Measurements from ENCODE around the gene USP40. TPM values are rescaled to one million over a fixed set of nuclear protein-coding genes. Genes with fewer than 3 reads are reported as not detected.
"Not testable (repeated sequence)": the region's sequence is repeated elsewhere in the genome, so short reads cannot be mapped to it uniquely, and the experiment has no call there.

The USP40 gene
- total RNA-seq, 4 donors from 2014 or later, result 10.9 to 29.2 (median 12.4) TPM

DNA sequence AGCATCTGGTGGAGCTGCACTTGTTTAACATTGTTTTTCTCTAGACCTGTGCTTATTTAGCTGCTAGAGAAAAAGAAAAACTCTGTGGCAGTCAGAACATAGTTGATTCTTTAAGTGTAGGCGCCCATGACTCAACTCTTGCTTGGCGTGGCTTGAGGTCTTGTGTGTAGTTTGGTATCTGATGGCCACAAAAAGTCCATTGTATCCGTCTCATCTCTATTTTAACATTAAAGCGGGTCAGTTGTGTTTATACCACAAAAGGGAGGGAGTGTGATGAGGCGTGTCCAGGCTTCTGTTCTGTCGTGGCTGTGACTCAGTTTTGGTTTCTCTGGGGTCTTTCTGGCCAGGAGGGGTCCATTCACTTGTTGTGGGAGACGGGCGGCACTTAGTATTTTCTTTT is 26.6 kb upstream of the USP40 start:
- no peaks in the 10 kb centered on the region for H3K4me1 ChIP-seq
- no peaks in the 10 kb centered on the region for H3K9me3 ChIP-seq
- no peaks in the 10 kb centered on the region for H3K27me3 ChIP-seq
- DNase-seq, result no peak
- H3K27ac ChIP-seq, result no peak overlapping the region
- H3K4me3 ChIP-seq, result no peak overlapping the region
- in situ Hi-C loops (cut with MboI; ENCODE audit: low sequenced_read_pairs in 4 of 4) (no loop called here), intact Hi-C loops (cut with DNase I; ENCODE audit: low total_unique reads) (no loop called here)
- H3K36me3 ChIP-seq, result no peaks in the 10 kb centered on the region
- TF ChIP-seq, protein P1, sequence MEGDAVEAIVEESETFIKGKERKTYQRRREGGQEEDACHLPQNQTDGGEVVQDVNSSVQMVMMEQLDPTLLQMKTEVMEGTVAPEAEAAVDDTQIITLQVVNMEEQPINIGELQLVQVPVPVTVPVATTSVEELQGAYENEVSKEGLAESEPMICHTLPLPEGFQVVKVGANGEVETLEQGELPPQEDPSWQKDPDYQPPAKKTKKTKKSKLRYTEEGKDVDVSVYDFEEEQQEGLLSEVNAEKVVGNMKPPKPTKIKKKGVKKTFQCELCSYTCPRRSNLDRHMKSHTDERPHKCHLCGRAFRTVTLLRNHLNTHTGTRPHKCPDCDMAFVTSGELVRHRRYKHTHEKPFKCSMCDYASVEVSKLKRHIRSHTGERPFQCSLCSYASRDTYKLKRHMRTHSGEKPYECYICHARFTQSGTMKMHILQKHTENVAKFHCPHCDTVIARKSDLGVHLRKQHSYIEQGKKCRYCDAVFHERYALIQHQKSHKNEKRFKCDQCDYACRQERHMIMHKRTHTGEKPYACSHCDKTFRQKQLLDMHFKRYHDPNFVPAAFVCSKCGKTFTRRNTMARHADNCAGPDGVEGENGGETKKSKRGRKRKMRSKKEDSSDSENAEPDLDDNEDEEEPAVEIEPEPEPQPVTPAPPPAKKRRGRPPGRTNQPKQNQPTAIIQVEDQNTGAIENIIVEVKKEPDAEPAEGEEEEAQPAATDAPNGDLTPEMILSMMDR (IDR thresholded peaks at IDR 0.05 in 4 of 5, conservative IDR thresholded peaks at IDR 0.05 in 1 of 5), result no peak
- no peak for TF ChIP-seq POLR2A (IDR thresholded peaks at IDR 0.05)
- no peak for ATAC-seq

DNA sequence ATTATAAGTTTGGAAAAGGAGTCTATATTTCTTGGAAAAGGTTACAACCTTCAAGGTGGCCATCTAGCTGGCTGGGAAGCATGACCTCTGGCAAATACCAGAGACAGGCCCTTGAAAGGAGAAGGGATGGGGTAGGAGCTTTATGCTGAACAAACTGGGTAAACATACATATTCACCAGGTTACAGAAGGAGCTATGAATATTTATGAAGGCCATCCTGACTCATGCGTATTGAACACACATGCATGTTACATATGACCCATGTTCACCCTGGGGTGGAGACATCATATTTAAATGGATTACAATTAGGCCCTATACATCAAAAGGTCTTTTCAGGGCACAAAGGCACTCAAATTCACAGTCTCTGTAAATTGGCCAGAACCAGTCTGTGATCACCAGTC is 26.1 kb upstream of the USP40 start:
- H3K4me3 ChIP-seq; H3K36me3 ChIP-seq; H3K9me3 ChIP-seq; intact Hi-C loops (cut with DNase I; ENCODE audit: low total_unique reads); H3K27ac ChIP-seq; DNase-seq; H3K4me1 ChIP-seq; ATAC-seq; H3K27me3 ChIP-seq; in situ Hi-C loops (cut with MboI; ENCODE audit: low sequenced_read_pairs in 4 of 4): not testable (repeated sequence)

DNA sequence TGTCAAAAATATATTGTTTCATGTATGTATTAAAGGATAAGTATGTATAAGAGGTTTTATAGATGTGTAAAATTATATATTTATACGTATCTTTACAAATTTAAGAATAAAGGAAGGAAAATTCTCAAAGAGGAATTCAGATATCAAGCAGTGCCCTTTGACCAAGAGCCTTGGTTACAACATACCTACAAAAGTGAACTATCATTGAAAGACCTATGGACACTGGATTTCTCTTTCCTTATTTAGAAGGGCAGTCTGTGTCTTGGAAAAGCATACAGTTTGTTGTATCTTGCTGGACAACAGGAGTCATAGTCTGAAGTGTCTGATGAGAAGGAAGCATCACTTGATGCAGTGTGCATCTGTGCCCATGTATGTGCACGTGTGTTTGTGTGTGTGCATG is 21.8 kb upstream of the USP40 start:
- ATAC-seq (no peak), DNase-seq (no peak)
- Histone ChIP-seq H3K4me1 (no peaks in the 10 kb centered on the region), H3K4me3 (no peak overlapping the region), H3K36me3 (no peaks in the 10 kb centered on the region), H3K9me3 (no peaks in the 10 kb centered on the region), H3K27me3 (no peaks in the 10 kb centered on the region), H3K27ac (no peak overlapping the region)
- intact Hi-C loops (cut with DNase I; ENCODE audit: low total_unique reads) (no loop called here), in situ Hi-C loops (cut with MboI; ENCODE audit: low sequenced_read_pairs in 4 of 4) (no loop called here)
- TF ChIP-seq, protein P1 (IDR thresholded peaks at IDR 0.05 in 4 of 5, conservative IDR thresholded peaks at IDR 0.05 in 1 of 5), result no peak
- TF ChIP-seq POLR2A (IDR thresholded peaks at IDR 0.05), result no peak

DNA sequence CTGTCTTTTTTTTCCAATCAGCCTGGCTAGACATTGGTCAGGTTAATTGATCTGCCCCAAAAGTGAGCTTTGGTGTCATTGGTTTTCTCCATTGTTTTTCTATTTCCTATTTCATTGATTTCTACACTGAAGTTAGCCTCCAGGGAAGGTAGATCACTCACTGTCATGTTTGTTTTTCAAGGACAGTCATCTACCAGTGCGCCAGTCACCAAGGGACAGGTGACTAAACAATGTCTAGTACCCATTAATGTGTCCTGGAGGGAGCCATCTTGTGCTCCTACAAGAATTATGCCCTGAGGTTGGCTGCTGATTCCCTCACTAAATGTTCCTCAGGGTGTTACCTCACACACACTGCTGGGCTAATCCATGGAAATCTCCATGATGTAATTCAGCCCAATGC is 17.6 kb upstream of the USP40 start:
- intact Hi-C loops (cut with DNase I; ENCODE audit: low total_unique reads), result no loop called here
- Histone ChIP-seq H3K4me1 (no peaks in the 10 kb centered on the region), H3K36me3 (no peaks in the 10 kb centered on the region), H3K9me3 (no peaks in the 10 kb centered on the region), H3K27me3 (no peaks in the 10 kb centered on the region), H3K27ac (no peak overlapping the region), H3K4me3 (no peak overlapping the region)
- ATAC-seq (no peak), DNase-seq (no peak)
- TF ChIP-seq POLR2A (IDR thresholded peaks at IDR 0.05), result no peak
- TF ChIP-seq, protein P1 (IDR thresholded peaks at IDR 0.05 in 4 of 5, conservative IDR thresholded peaks at IDR 0.05 in 1 of 5), result no peak
- in situ Hi-C loops (cut with MboI; ENCODE audit: low sequenced_read_pairs in 4 of 4), result no loop called here

DNA sequence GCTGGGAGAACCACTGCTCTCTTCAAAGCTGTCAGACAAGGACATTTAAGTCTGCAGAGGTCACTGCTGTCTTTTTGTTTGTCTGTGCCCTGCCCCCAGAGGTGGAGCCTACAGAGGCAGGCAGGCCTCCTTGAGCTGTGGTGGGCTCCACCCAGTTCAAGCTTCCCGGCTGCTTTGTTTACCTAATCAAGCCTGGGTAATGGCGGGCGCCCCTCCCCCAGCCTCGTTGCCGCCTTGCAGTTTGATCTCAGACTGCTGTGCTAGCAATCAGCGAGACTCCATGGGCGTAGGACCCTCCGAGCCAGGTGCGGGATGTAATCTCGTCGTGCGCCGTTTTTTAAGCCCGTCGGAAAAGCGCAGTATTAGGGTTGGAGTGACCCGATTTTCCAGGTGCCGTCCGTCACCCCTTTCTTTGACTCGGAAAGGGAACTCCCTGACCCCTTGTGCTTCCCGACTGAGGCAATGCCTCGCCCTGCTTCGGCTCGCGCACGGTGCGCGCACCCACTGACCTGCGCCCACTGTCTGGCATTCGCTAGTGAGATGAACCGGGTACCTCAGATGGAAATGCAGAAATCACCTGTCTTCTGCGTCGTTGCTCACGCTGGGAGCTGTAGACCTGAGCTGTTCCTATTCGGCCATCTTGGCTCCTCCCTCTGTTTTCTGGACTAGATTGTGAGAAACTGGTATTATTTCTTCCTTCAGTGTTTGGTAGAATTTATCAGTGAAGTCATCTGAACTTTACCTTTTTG is 16.8 kb upstream of the USP40 start:
- intact Hi-C loops (cut with DNase I; ENCODE audit: low total_unique reads); ATAC-seq; H3K27ac ChIP-seq; H3K9me3 ChIP-seq; H3K36me3 ChIP-seq; in situ Hi-C loops (cut with MboI; ENCODE audit: low sequenced_read_pairs in 4 of 4); H3K27me3 ChIP-seq; DNase-seq; H3K4me1 ChIP-seq; H3K4me3 ChIP-seq: not testable (repeated sequence)

DNA sequence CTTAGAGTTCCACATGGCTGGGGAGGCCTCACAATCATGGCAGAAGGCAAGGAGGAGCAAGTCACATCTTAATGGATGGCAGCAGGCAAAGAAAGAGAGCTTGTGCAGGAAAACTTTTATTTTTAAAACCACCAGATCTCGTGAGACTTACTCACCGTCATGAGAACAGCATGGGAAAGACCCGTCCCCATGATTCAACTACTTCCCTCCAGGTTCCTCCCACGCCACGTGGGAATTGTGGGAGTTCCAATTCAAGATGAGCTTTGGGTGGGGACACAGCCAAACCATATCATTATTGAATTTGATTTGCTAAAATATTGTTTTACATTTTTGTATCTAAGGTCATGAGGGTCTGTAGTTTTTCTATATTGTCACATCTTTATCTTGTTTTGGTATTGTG is 10.8 kb upstream of the USP40 start:
- in situ Hi-C loops (cut with MboI; ENCODE audit: low sequenced_read_pairs in 4 of 4); H3K4me1 ChIP-seq; H3K27ac ChIP-seq; H3K9me3 ChIP-seq; H3K4me3 ChIP-seq; H3K27me3 ChIP-seq; intact Hi-C loops (cut with DNase I; ENCODE audit: low total_unique reads); ATAC-seq; DNase-seq; H3K36me3 ChIP-seq: not testable (repeated sequence)
